OCI-LY7 (cell line): Measurements from ENCODE around the gene MYO16. TPM values are rescaled to one million over a fixed set of nuclear protein-coding genes. Genes with fewer than 3 reads are reported as not detected.

Experiments used
- BruUV-seq: library from RNA; stranded (reverse); fragments of 400-500 nt; replicated peaks from 2 replicates; lab custom pipeline; 2021; lab: Mats Ljungman, UMichigan
- CTCF ChIA-PET: fragments of 300-600 bp; sonication (Branson Sonifier 250); formaldehyde crosslinking; loops from one replicate; lab custom pipeline; 2022; ENCODE audit warnings: antibody characterized with exemption; ENCODE audit not compliant: unreplicated experiment; lab: Charles Lee
- POLR2A ChIA-PET: fragments of 300-600 bp; sonication (Branson Sonifier 250); formaldehyde crosslinking; loops from one replicate; lab custom pipeline; 2022; ENCODE audit warnings: antibody characterized with exemption; lab: Charles Lee
- DNase-seq: peaks from one replicate; pipeline ENCODE4 v3.0.0-alpha.2; 2015; ENCODE audit warnings: low spot score
- H2AFZ ChIP-seq: fragments of 200-600 bp; sonication (generic), shearing (Covaris generic); 2 replicates; pipeline ENCODE4 v1.6.1; 2014; ENCODE audit warnings: mild to moderate bottlenecking, antibody characterized with exemption, low read length, moderate library complexity
- H3K27ac ChIP-seq: fragments of 200-600 bp; sonication (generic); 2 replicates; pipeline ENCODE4 v1.5.1; 2014; ENCODE audit warnings: mixed run types, low read depth, mild to moderate bottlenecking, moderate library complexity, low read length, inconsistent platforms; ENCODE audit not compliant: poor library complexity, severe bottlenecking
- H3K36me3 ChIP-seq: fragments of 200-600 bp; sonication (generic); 2 replicates; pipeline ENCODE4 v1.6.1; 2014; ENCODE audit warnings: mild to moderate bottlenecking, antibody characterized with exemption, low read length, moderate library complexity, mixed read lengths; ENCODE audit not compliant: insufficient read depth
- H3K4me1 ChIP-seq: fragments of 200-600 bp; sonication (generic); 2 replicates; pipeline ENCODE4 v1.5.1; 2014; ENCODE audit warnings: mild to moderate bottlenecking, low read length; ENCODE audit not compliant: insufficient read depth, poor library complexity, severe bottlenecking
- H3K4me2 ChIP-seq: fragments of 200-600 bp; sonication (generic); 2 replicates; pipeline ENCODE4 v1.6.1; 2014; ENCODE audit warnings: mild to moderate bottlenecking, low read length
- H3K4me3 ChIP-seq: fragments of 200-600 bp; sonication (generic); 2 replicates; pipeline ENCODE4 v1.5.1; 2014; ENCODE audit warnings: mild to moderate bottlenecking, low read depth, low read length; ENCODE audit not compliant: poor library complexity, severe bottlenecking
- H3K79me2 ChIP-seq: fragments of 200-600 bp; sonication (generic); 2 replicates; pipeline ENCODE4 v1.6.1; 2016; ENCODE audit warnings: low read depth, mild to moderate bottlenecking, low read length, moderate library complexity, mixed read lengths; ENCODE audit not compliant: insufficient read depth
- H3K9me2 ChIP-seq: fragments of 200-600 bp; sonication (generic); 2 replicates; pipeline ENCODE4 v1.6.1; 2016; ENCODE audit warnings: mild to moderate bottlenecking, low read length, mixed read lengths; ENCODE audit not compliant: insufficient read depth
- H3K9me3 ChIP-seq: fragments of 200-600 bp; sonication (generic); 2 replicates; pipeline ENCODE4 v1.6.1; 2014; ENCODE audit warnings: mild to moderate bottlenecking, mixed run types, low read length, mixed read lengths
- H4K20me1 ChIP-seq: fragments of 200-600 bp; sonication (generic); 2 replicates; pipeline ENCODE4 v1.6.1; 2014; ENCODE audit warnings: mild to moderate bottlenecking, antibody characterized with exemption, low read length, moderate library complexity, mixed read lengths; ENCODE audit not compliant: insufficient read depth
- EZH2phosphoT487 ChIP-seq: fragments of 200-600 bp; sonication (generic); IDR thresholded peaks from 2 replicates; pipeline ENCODE4 v1.6.1; 2018; ENCODE audit warnings: low read depth, borderline replicate concordance, mild to moderate bottlenecking, mixed run types, antibody characterized with exemption, low read length, moderate library complexity, mixed read lengths
- intact Hi-C: fragments of 100-400 bp; cut with micrococcal nuclease; formaldehyde crosslinking; loops from one replicate; pipeline ENCODE4 v1.10.0; 2022; ENCODE audit not compliant: unreplicated experiment
- total RNA-seq, 2 experiments: library from RNA; depleted of rRNA in 1 of 2; stranded (reverse); fragments of >200 nt in 1 of 2; shearing (Covaris generic) in 1 of 2; gene quantifications; 2 replicates each; pipeline ENCODE4 v1.2.3, GENCODE V29; 2014 to 2022
- TF ChIP-seq, protein P1 (sequence below): fragments of 200-600 bp; sonication (generic); conservative IDR thresholded peaks from 2 replicates; pipeline ENCODE4 v1.5.1; 2014; ENCODE audit warnings: mild to moderate bottlenecking, antibody characterized with exemption, low read length, moderate library complexity, mixed read lengths

The MYO16 gene
- total RNA-seq, 2 experiments from 2014 or later, result 0.06 TPM; not detected in 1

DNA sequence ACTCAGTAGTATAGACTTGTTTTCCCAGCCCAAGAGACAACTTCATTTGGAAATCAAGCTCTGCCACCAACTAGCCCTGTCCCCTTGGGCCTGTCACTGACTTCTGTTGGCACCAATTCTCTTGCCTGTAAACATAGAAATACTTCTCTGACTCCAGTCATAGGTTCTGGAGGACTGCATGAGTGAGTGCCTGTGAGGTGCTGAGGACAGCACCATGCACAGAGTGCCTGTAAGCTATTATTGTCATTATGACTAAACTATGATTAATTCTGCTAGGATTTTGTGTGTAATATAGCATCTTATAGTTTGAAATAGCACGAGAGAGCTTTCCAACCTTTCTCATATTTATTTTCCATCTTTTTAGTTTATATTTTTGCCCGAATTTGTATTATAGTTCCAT lies 247.9 kb downstream of the MYO16 start:
- BruUV-seq, result no TSS peak
- no peak overlapping the region for H2AFZ ChIP-seq
- intact Hi-C loops, result no loop called here
- POLR2A ChIA-PET, result no interaction called here
- no peaks in the 10 kb centered on the region for H4K20me1 ChIP-seq
- H3K36me3 ChIP-seq, result no peaks in the 10 kb centered on the region
- H3K4me2 ChIP-seq, result no peak overlapping the region
- no peak overlapping the region for H3K27ac ChIP-seq
- H3K4me3 ChIP-seq, result no peak overlapping the region
- no peak for DNase-seq
- no peaks in the 10 kb centered on the region for H3K79me2 ChIP-seq
- TF ChIP-seq, protein P1, sequence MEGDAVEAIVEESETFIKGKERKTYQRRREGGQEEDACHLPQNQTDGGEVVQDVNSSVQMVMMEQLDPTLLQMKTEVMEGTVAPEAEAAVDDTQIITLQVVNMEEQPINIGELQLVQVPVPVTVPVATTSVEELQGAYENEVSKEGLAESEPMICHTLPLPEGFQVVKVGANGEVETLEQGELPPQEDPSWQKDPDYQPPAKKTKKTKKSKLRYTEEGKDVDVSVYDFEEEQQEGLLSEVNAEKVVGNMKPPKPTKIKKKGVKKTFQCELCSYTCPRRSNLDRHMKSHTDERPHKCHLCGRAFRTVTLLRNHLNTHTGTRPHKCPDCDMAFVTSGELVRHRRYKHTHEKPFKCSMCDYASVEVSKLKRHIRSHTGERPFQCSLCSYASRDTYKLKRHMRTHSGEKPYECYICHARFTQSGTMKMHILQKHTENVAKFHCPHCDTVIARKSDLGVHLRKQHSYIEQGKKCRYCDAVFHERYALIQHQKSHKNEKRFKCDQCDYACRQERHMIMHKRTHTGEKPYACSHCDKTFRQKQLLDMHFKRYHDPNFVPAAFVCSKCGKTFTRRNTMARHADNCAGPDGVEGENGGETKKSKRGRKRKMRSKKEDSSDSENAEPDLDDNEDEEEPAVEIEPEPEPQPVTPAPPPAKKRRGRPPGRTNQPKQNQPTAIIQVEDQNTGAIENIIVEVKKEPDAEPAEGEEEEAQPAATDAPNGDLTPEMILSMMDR, result no peak
- no peak for TF ChIP-seq EZH2phosphoT487
- H3K4me1 ChIP-seq, result no peaks in the 10 kb centered on the region
- no peaks in the 10 kb centered on the region for H3K9me2 ChIP-seq
- CTCF ChIA-PET, result no interaction called here
- H3K9me3 ChIP-seq, result no peaks in the 10 kb centered on the region

DNA sequence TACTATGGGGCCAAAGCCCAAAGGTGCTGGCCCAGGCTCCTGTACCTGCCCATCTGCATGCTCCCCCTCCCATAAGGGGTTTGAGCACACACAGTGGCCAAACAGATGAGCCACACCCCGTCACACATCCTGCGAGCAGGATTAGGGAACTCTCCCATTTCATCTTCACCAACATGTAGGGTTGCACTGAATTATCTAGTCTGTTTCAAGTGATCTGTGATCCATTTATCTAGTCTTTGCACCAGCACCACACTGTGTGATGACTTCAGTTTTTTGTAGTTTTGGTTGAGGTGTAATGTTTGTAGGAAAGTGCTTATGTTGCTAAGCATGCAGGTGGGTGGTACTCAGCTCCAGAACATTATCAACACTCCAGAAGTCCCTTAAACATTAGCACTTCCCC lies 249.3 kb downstream of the MYO16 start:
- H3K4me3 ChIP-seq, result no peak overlapping the region
- H3K27ac ChIP-seq, result no peak overlapping the region
- no peaks in the 10 kb centered on the region for H3K4me1 ChIP-seq
- CTCF ChIA-PET, result no interaction called here
- H3K9me3 ChIP-seq, result no peaks in the 10 kb centered on the region
- no peaks in the 10 kb centered on the region for H3K9me2 ChIP-seq
- intact Hi-C loops, result no loop called here
- POLR2A ChIA-PET, result interaction anchor here (0.7 kb wide), 1 partner anchor 27 kb away, joined by 3 read pairs; no protein-coding TSS in a partner anchor
- no peak for DNase-seq
- no peak overlapping the region for H2AFZ ChIP-seq
- H3K36me3 ChIP-seq, result no peaks in the 10 kb centered on the region
- TF ChIP-seq EZH2phosphoT487, result no peak
- TF ChIP-seq, protein P1, result no peak
- BruUV-seq, result no TSS peak
- no peaks in the 10 kb centered on the region for H4K20me1 ChIP-seq
- H3K79me2 ChIP-seq, result no peaks in the 10 kb centered on the region
- H3K4me2 ChIP-seq, result no peak overlapping the region

DNA sequence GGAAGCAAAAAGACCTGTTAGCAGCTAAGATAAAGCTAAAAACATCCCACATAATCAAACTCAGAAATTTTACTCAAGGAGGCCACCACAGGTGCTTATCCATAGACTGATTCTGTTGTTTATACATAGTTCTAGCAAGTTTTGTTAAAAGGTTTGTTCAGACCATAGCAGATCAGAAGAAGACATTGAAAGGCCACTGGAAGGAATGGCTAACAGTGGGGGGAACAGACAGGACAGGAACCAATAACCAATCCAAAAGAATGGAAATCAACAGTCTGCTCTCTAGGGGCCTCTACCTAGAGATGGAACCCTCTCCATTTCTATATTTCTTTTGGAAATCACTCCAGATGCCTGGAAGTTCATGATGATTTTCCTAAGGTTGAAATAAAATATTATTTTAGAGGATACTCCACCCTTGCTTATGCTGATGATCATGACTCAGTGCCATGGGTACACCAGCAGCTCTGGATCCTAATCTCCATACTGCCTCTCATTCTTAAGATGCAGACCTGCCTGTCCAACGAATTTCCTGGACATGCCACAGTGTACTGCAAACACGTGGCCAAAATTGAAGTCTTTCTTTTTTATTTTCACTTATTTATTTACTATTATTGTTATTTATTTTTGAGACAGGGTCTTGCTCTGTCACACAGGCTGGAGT lies 260.0 kb downstream of the MYO16 start:
- Histone ChIP-seq H3K9me2 (no peaks in the 10 kb centered on the region), H3K4me3 (no peak overlapping the region), H3K4me2 (no peak overlapping the region), H3K9me3 (no peaks in the 10 kb centered on the region), H3K4me1 (no peaks in the 10 kb centered on the region), H3K27ac (no peak overlapping the region), H3K36me3 (no peaks in the 10 kb centered on the region), H3K79me2 (no peaks in the 10 kb centered on the region), H4K20me1 (no peaks in the 10 kb centered on the region), H2AFZ (no peak overlapping the region)
- DNase-seq, result no peak
- ChIA-PET CTCF (no interaction called here), POLR2A (interaction anchor here (0.7 kb wide), 2 partner anchors 25 to 66 kb away, joined by 3 read pairs; no protein-coding TSS in a partner anchor)
- no TSS peak for BruUV-seq
- intact Hi-C loops, result no loop called here
- TF ChIP-seq, protein P1, result no peak
- TF ChIP-seq EZH2phosphoT487, result no peak
